EH (cell line): ENCODE measurements around the gene SOSTDC1.
A peak's percentile ranks its signal among the peaks of the same experiment; 100 is the strongest.

ENCODE experiments used
- DNase-seq: peaks from one replicate; pipeline ENCODE4 v3.0.0-alpha.2; 2015; ENCODE audit warnings: low read depth

Gene SOSTDC1

DNA sequence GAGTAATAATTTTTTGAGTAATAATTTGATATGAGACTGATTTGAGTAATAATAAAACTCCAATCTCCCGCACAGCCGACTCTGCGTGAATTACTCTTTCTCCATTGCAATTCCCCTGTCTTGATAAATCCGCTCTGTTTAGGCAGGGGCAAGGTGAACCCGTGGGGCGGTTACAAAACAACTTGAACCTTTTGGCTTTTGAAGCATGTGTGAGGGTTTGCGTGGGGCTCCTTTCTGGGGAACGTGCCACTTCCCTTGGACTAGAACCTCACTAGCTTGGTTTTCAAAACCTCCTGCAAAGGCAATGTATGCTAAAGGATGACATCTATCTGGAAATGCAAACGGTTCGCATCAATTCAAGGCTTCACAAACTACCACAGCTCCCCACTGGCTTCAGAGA is 45.7 kb downstream of the SOSTDC1 start:
- DNase-seq, result no peak

DNA sequence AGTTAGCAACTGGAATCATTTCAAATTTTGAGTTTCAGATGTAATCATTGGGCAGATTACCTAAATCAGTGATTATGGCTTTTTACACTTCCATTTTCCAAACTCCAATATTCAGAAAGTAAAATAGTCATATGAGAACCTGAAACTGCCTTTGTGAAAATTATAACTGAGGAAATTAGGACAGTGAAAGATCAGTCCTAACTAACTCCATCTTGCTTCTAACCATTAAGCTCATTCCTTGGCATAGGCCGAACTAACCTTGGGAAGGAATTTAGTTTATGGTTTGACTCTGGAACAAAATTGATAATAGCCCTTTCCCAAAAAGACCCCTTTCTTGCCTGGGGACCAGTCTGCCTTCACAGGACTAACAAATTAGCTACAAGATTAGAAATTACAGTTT is 46.4 kb downstream of the SOSTDC1 start:
- no peak for DNase-seq

DNA sequence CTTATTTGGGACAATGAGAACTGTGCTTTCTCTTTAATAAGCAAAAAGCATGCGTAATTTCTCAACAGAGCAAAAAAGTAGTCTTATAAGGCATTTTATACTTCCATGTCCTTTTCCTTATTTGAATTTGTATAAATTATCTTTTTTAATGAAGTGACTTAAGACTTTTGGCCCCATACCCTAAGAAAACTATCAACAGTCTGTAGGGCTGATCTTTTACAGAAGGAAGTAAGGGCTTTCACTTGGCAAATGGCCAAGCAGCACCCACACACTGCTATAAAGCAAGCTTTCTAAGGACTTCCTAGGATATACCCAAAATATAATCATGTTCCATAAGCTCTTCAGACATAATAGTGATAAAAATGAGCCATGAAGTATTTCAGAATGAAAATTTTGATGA is 47.6 kb downstream of the SOSTDC1 start:
- no peak for DNase-seq

DNA sequence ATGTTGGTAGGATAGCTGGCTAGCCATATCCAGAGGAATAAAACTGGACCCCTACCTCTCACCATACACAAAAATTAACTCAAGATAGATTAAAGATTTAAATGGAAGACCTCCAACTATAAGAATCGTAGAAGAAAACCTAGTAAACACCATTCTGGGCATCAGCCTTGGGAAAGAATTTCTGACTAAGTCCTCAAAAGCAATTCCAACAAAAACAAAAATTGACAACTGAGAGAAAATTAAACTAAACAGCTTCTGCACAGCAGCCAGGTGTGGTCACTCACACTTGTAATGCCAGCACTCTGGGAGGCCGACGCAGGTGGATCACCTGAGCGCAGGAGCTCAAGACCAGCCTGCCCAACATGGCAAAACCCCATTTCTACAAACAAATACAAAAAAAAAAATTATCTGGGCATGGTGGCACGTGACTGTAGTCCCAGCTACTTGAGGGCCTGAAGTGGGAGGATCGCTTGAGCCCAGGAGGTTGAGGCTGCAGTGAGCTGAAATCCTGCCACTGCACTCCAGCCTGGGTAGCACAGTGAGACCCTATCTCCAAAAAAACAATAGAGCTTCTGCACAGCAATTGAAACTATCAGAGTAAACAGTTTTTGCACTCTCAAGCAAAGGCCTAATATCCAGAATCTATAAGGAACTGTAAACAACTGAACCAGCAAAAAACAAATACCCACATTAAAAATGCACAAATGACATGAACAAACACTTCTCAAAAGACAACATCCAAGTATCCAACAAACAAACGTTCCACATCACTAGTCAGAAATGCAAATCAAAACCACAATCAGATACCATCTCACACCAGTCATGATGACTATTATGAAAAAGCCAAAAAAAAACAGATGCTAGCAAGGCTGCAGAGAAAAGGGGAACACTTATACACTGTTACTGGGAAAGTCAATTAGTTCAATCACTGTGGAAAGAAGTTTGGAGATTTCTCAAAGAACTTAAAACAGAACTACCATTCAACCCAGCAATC is 49.0 kb downstream of the SOSTDC1 start:
- peak; percentile 83 for DNase-seq

DNA sequence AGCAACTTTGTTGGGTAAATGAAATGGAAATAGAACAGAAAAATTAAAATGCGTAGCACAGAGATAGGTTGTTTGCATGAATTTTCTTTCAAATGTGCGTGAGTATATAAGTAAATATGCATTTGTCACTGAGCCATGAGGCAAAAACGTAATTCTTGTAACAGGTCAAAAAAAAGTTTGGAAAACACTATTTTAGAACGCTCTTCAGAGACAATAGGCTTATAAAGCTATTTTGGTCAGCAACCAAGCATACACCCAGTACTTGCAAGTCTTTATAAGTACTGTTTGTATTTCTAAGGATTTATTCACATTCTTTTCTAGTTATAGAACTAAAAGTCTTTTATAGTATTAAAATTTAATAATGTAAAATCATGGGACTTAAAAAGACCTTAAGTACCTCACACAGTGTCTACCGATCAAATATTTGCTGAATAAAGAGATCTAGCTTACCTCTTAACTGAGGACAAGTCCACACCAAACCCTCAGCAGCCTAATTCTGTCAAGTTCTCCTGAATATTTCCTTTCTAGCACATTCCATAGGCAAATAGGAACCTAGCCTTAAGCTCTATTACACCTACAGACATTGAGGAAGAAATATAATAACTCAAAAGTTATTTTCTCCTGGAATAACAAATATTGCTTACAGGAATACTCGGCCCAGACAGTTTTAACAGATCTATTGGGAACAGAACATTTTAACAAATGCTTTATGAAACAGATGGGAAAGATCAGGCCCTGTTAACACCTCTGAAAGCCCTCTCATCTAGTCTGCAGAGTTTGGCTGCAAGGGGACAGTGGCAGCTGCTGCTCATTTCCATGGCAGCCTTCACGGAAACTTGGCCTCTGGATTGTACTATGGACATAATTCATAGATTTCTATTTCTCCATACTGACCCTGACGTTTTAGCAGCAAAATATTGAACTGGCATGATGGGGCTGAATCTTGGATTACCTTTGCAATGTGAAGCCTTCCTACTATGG is 53.0 kb downstream of the SOSTDC1 start:
- no peak for DNase-seq
